ENCODE results near the gene FRMD4B. TPM values are rescaled to one million over a fixed set of nuclear protein-coding genes. Genes with fewer than 3 reads are reported as not detected.

FRMD4B gene
- polyA plus RNA-seq, 4 donors, result 39.5 to 46.4 (median 43.9) TPM

- no peak for DNase-seq (ENCODE audit: low read depth in 4 of 4, low spot score in 3 of 4)
These were observed 203.1 kb downstream of the FRMD4B start for GRCh38 chr3:69182588-69183316.

- DNase-seq (ENCODE audit: low read depth in 4 of 4, low spot score in 3 of 4), result no peak
These were observed 204.2 kb downstream of the FRMD4B start for GRCh38 chr3:69181592-69182211.

- DNase-seq (ENCODE audit: low read depth in 4 of 4, low spot score in 3 of 4), result no peak
These were observed 204.9 kb downstream of the FRMD4B start for GRCh38 chr3:69180869-69181591.

GRCh38 chr3:69179740-69180372 is 206.0 kb downstream of the FRMD4B start:
- no peak for DNase-seq (ENCODE audit: low read depth in 4 of 4, low spot score in 3 of 4)

- no peak for DNase-seq (ENCODE audit: low read depth in 4 of 4, low spot score in 3 of 4)
These were observed 206.8 kb downstream of the FRMD4B start for GRCh38 chr3:69178838-69179739.

GRCh38 chr3:69178082-69178481 is 207.8 kb downstream of the FRMD4B start:
- DNase-seq (ENCODE audit: low read depth in 4 of 4, low spot score in 3 of 4), result no peak

GRCh38 chr3:69174871-69175737 is 210.8 kb downstream of the FRMD4B start:
- DNase-seq (ENCODE audit: low read depth in 4 of 4, low spot score in 3 of 4), result no peak

- no peak for DNase-seq (ENCODE audit: low read depth in 4 of 4, low spot score in 3 of 4)
These were observed 211.4 kb downstream of the FRMD4B start for GRCh38 chr3:69174445-69174844.

GRCh38 chr3:69172058-69172457 is 213.8 kb downstream of the FRMD4B start:
- DNase-seq (ENCODE audit: low read depth in 4 of 4, low spot score in 3 of 4), result no peak

GRCh38 chr3:69166446-69166845 is 219.4 kb downstream of the FRMD4B start:
- DNase-seq (ENCODE audit: low read depth in 4 of 4, low spot score in 3 of 4), result no peak

GRCh38 chr3:69165744-69166143 is 220.1 kb downstream of the FRMD4B start:
- DNase-seq (ENCODE audit: low read depth in 4 of 4, low spot score in 3 of 4), result no peak

- DNase-seq (ENCODE audit: low read depth in 4 of 4, low spot score in 3 of 4), result no peak
These were observed 221.6 kb downstream of the FRMD4B start for GRCh38 chr3:69164296-69164695.

- no peak for DNase-seq (ENCODE audit: low read depth in 4 of 4, low spot score in 3 of 4)
These were observed 223.4 kb downstream of the FRMD4B start for GRCh38 chr3:69162308-69162980.

- peak; percentile 14 to 22 (median 19) for DNase-seq (ENCODE audit: low read depth in 4 of 4, low spot score in 3 of 4)
These were observed 224.1 kb downstream of the FRMD4B start for GRCh38 chr3:69161587-69162307.

- DNase-seq (ENCODE audit: low read depth in 4 of 4, low spot score in 3 of 4), result no peak
These were observed 225.4 kb downstream of the FRMD4B start for GRCh38 chr3:69160525-69160924.

GRCh38 chr3:69160107-69160506 is 225.8 kb downstream of the FRMD4B start:
- DNase-seq (ENCODE audit: low read depth in 4 of 4, low spot score in 3 of 4), result no peak

GRCh38 chr3:69149586-69149985 is 236.3 kb downstream of the FRMD4B start:
- no peak for DNase-seq (ENCODE audit: low read depth in 4 of 4, low spot score in 3 of 4)

- no peak for DNase-seq (ENCODE audit: low read depth in 4 of 4, low spot score in 3 of 4)
These were observed 240.2 kb downstream of the FRMD4B start for GRCh38 chr3:69145688-69146087.
